HG03378 (cell line): ENCODE data around the gene PHF14.

Source experiments
- ATAC-seq: cut with Tn5 transposase; IDR thresholded peaks from one replicate; pipeline ENCODE4 v1.9.1; 2021; ENCODE audit warnings: mild to moderate bottlenecking, moderate library complexity; ENCODE audit not compliant: unreplicated experiment

PHF14 gene

GRCh38 chr7:11171569-11172192 lies 198.0 kb downstream of the PHF14 start:
- no peak for ATAC-seq

GRCh38 chr7:11172835-11173234 lies 199.2 kb downstream of the PHF14 start:
- no peak for ATAC-seq

DNA sequence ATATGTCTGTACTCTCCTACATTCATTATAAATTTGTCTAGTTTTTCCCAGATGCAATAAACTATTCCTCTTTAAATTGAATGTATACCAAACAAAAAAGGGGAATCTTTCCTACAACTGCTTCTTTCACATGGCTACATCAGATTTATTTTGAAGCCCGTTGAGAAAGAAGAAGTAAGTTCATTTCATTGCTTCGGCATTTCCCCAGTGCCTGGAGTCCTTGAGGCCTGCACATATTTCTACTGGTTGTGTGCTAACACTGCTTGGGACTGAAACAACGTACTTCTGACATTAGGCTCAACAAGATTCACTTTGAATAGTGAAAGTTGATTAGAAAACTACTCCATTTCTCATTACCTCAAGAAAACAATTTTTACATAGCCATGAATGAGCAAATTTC lies 201.7 kb downstream of the PHF14 start:
- no peak for ATAC-seq

- ATAC-seq, result no peak
Measured at GRCh38 chr7:11175887-11176286, 202.2 kb downstream of the PHF14 start.

GRCh38 chr7:11176985-11177555 lies 203.4 kb downstream of the PHF14 start:
- ATAC-seq, result no peak

- ATAC-seq, result no peak
Measured at GRCh38 chr7:11177793-11178192, 204.1 kb downstream of the PHF14 start.

DNA sequence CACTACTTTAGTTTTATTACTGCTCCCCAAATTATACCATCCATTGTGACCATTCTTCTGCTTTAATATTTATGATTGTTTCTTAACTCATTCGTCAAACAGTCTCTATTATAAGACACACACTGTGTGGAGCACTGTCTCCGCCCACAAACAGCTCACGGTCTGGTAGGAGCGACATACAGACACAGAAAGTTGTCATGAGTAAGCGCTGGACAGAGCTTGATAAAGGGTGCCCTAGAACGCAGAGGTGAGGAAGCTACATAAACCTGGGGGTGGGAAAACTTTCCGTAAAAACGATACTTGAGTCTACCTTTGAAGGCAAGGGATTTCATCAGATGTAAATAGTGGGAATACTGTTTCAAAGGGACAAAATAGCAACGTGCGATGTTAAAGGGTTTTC lies 207.9 kb downstream of the PHF14 start:
- no peak for ATAC-seq

GRCh38 chr7:11182736-11183135 lies 209.1 kb downstream of the PHF14 start:
- ATAC-seq, result no peak

- ATAC-seq, result no peak
Measured at GRCh38 chr7:11185179-11185815, 211.6 kb downstream of the PHF14 start.

- no peak for ATAC-seq
Measured at GRCh38 chr7:11188529-11189310, 215.0 kb downstream of the PHF14 start.

GRCh38 chr7:11191081-11191480 lies 217.4 kb downstream of the PHF14 start:
- ATAC-seq, result no peak

- no peak for ATAC-seq
Measured at GRCh38 chr7:11191574-11192220, 218.0 kb downstream of the PHF14 start.

- ATAC-seq, result no peak
Measured at GRCh38 chr7:11192506-11192905, 218.8 kb downstream of the PHF14 start.

- ATAC-seq, result no peak
Measured at GRCh38 chr7:11193131-11193867, 219.6 kb downstream of the PHF14 start.

DNA sequence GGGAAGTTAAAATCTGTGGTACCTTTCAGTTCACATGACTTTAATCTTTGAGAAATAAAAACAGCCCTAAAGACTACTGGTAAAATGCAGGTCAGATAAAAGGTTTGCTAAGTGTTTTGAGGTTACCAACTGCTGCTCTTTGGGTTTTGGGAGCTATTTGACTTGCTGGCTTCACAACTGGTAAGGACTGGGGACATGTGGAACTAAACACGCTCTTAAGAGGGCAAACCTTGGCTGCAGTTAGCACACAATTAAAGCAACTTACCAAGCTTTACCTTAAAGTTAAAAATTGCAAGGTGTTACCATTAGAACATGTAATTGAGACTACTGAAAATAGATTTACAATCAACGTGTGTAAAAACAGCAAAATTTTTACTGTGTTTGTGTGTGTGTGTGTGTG lies 220.2 kb downstream of the PHF14 start:
- ATAC-seq, result no peak

GRCh38 chr7:11194492-11194891 lies 220.8 kb downstream of the PHF14 start:
- ATAC-seq, result no peak

- no peak for ATAC-seq
Measured at GRCh38 chr7:11195502-11195901, 221.8 kb downstream of the PHF14 start.

DNA sequence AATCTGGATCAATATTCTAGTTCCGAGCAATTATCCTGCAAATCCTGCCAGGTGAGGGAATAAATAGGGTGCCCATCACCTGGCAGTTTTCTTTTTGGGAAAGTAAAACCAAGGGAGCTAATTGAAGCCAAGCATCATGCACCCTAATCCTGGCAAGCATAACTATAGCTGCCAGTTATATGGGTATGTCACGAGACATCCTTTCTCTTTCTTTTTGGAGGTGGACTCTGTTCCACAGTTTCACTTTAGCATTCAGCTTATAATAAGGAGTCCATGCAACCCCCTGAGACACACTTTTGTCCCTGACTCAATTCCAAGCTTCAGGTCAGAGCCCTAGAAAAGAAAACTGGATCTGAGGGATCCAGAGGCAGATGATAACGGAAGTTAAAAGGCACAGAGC lies 222.5 kb downstream of the PHF14 start:
- no peak for ATAC-seq

- ATAC-seq, result no peak
Measured at GRCh38 chr7:11203224-11203623, 229.6 kb downstream of the PHF14 start.

GRCh38 chr7:11203683-11204082 lies 230.0 kb downstream of the PHF14 start:
- ATAC-seq, result no peak
